ENCODE measurements around the gene DENND1A.
"Not testable (repeated sequence)": the region's sequence is repeated elsewhere in the genome, so short reads cannot be mapped to it uniquely, and the experiment has no call there.

DENND1A gene

GRCh38 chr9:123821619-123822018, 108.3 kb downstream of the DENND1A start:
- Mint-ChIP-seq H3K27ac (no peak overlapping the region), H3K4me3 (no peak overlapping the region), H3K4me1 (no peaks in the 10 kb centered on the region), H3K27me3 (ENCODE audit: low read depth, poor library complexity) (no peaks in the 10 kb centered on the region), H3K9me3 (peaks cover 4% of the 10 kb centered on the region), H3K36me3 (ENCODE audit: low read depth) (peaks cover 5% of the 10 kb centered on the region)
- no peak for DNase-seq
- TF ChIP-seq CTCF (IDR thresholded peaks at IDR 0.05): no peak

- no peak for TF ChIP-seq CTCF (IDR thresholded peaks at IDR 0.05)
- Mint-ChIP-seq H3K27ac (no peak overlapping the region), H3K4me1 (no peaks in the 10 kb centered on the region), H3K4me3 (no peak overlapping the region), H3K27me3 (ENCODE audit: low read depth, poor library complexity) (no peaks in the 10 kb centered on the region), H3K36me3 (ENCODE audit: low read depth) (no peaks in the 10 kb centered on the region), H3K9me3 (no peaks in the 10 kb centered on the region)
- DNase-seq: no peak
These were observed 109.8 kb downstream of the DENND1A start for GRCh38 chr9:123820139-123820538.

GRCh38 chr9:123816817-123817472, 113.0 kb downstream of the DENND1A start:
- Mint-ChIP-seq H3K27me3 (ENCODE audit: low read depth, poor library complexity) (no peaks in the 10 kb centered on the region), H3K36me3 (ENCODE audit: low read depth) (no peaks in the 10 kb centered on the region), H3K9me3 (no peaks in the 10 kb centered on the region), H3K4me1 (no peaks in the 10 kb centered on the region), H3K4me3 (no peak overlapping the region), H3K27ac (no peak overlapping the region)
- no peak for TF ChIP-seq CTCF (IDR thresholded peaks at IDR 0.05)
- no peak for DNase-seq

GRCh38 chr9:123815856-123816255, 114.1 kb downstream of the DENND1A start:
- H3K9me3 Mint-ChIP-seq; DNase-seq; H3K27me3 Mint-ChIP-seq (ENCODE audit: low read depth, poor library complexity); H3K4me3 Mint-ChIP-seq; H3K4me1 Mint-ChIP-seq; H3K36me3 Mint-ChIP-seq (ENCODE audit: low read depth); H3K27ac Mint-ChIP-seq: not testable (repeated sequence)

GRCh38 chr9:123814496-123814895, 115.4 kb downstream of the DENND1A start:
- Mint-ChIP-seq H3K36me3 (ENCODE audit: low read depth) (peaks cover 4% of the 10 kb centered on the region), H3K4me3 (no peak overlapping the region), H3K9me3 (no peaks in the 10 kb centered on the region), H3K27me3 (ENCODE audit: low read depth, poor library complexity) (peaks cover 5% of the 10 kb centered on the region), H3K4me1 (no peaks in the 10 kb centered on the region), H3K27ac (no peak overlapping the region)
- DNase-seq: no peak
- TF ChIP-seq CTCF (IDR thresholded peaks at IDR 0.05): no peak

- H3K27ac Mint-ChIP-seq: no peak overlapping the region
- H3K4me1 Mint-ChIP-seq: no peaks in the 10 kb centered on the region
- H3K36me3 Mint-ChIP-seq (ENCODE audit: low read depth): peaks cover 4% of the 10 kb centered on the region
- no peak overlapping the region for H3K4me3 Mint-ChIP-seq
- TF ChIP-seq CTCF (IDR thresholded peaks at IDR 0.05): no peak
- no peaks in the 10 kb centered on the region for H3K9me3 Mint-ChIP-seq
- H3K27me3 Mint-ChIP-seq (ENCODE audit: low read depth, poor library complexity): peaks cover 5% of the 10 kb centered on the region
- no peak for DNase-seq
These were observed 116.9 kb downstream of the DENND1A start for GRCh38 chr9:123812984-123813383.
